Stomach smooth muscle (tissue), 2 donors: Measurements from ENCODE around the gene CIART.
A peak's percentile ranks its signal among the peaks of the same experiment; 100 is the strongest.

Experiments used
- H3K27ac ChIP-seq: one replicate; pipeline ENCODE4 v1.7.0; 2013; ENCODE audit warnings: mild to moderate bottlenecking, low read length, inconsistent platforms
- H3K27me3 ChIP-seq, 2 donors: one replicate each; pipeline ENCODE4 v1.7.0; 2013; ENCODE audit warnings: low read length in 2 of 2; ENCODE audit not compliant: insufficient read depth in 2 of 2, control insufficient read depth in 1 of 2
- H3K36me3 ChIP-seq, 2 donors: one replicate each; pipeline ENCODE4 v1.7.0; 2013; ENCODE audit warnings: low read length in 2 of 2; ENCODE audit not compliant: control insufficient read depth in 2 of 2, insufficient read depth in 2 of 2
- H3K4me1 ChIP-seq: one replicate; pipeline ENCODE4 v1.7.0; 2013; ENCODE audit warnings: low read length; ENCODE audit not compliant: control insufficient read depth, insufficient read depth
- H3K4me3 ChIP-seq, 2 donors: one replicate each; pipeline ENCODE4 v1.7.0; 2013; ENCODE audit warnings: low read length in 2 of 2
- H3K9ac ChIP-seq, 2 donors: one replicate each; pipeline ENCODE4 v1.7.0; 2013; ENCODE audit warnings: low read length in 2 of 2, mild to moderate bottlenecking in 1 of 2
- H3K9me3 ChIP-seq, 2 donors: one replicate each; pipeline ENCODE4 v1.7.0; 2013; ENCODE audit warnings: low read length in 2 of 2; ENCODE audit not compliant: control insufficient read depth in 2 of 2
- donor health status: healthy.
- donor health status: Pancreatic carcinoma.

The CIART gene

DNA sequence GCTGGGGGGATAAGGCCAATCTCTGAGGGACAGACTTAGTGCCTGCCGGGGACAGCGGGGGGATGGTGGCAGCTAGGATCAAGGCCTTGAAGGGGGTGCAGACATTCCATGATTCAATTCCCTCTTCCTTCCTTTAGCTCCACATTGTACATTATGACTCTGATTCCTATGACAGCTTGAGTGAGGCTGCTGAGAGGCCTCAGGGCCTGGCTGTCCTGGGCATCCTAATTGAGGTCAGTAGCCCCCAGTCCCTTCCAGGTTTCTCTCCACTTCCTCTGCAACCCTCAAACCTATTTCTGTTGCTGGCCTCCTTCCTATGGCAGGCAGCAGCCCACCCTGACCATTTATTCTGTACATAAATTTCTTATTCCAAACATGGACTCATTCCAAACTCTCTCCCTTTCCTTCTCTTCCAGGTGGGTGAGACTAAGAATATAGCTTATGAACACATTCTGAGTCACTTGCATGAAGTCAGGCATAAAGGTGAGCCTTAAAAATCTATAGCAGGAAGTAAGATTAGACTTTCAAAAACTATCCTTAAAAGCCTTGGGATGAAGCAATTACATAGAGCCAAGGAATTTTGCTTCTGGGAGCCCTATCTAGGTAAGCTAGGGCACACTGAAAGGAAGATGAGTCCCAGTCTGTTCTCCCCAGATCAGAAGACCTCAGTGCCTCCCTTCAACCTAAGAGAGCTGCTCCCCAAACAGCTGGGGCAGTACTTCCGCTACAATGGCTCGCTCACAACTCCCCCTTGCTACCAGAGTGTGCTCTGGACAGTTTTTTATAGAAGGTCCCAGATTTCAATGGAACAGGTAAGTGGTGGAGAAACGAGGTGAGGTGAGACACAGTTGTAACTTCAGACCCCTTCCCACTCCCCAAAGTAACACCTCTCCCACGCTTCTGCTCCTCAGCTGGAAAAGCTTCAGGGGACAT, 19.7 kb upstream of the CIART start:
- Histone ChIP-seq H3K36me3 (peaks cover 23 to 25% of the 10 kb centered on the region in 2 donors), H3K9me3 (no peaks in the 10 kb centered on the region), H3K9ac (peak overlapping the region in 1 of 2 donors; percentile 5), H3K4me1 (peaks cover 34% of the 10 kb centered on the region), H3K4me3 (no peak overlapping the region), H3K27ac (no peak overlapping the region), H3K27me3 (no peaks in the 10 kb centered on the region)

DNA sequence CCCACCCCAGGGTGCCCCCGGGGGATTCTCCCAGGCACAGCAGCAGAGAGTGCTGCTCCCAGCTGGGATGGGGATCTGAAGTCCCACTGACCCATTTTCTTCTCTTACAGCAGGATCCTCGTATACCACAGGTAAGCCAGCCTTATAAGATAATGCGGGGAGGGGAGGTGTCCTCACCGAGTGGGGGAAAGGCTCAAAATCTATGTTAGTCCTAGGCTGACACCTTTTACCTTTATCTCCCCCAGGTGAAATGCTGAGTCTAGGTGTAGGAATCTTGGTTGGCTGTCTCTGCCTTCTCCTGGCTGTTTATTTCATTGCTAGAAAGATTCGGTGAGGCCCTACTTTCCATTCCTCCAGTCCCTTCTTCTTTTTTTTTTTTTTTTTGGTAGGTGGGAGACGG, 18.8 kb upstream of the CIART start:
- Histone ChIP-seq H3K4me1 (peaks cover 33% of the 10 kb centered on the region), H3K9me3 (no peaks in the 10 kb centered on the region), H3K9ac (no peak overlapping the region), H3K36me3 (peaks cover 23 to 25% of the 10 kb centered on the region in 2 donors), H3K4me3 (no peak overlapping the region), H3K27me3 (no peaks in the 10 kb centered on the region), H3K27ac (no peak overlapping the region)

DNA sequence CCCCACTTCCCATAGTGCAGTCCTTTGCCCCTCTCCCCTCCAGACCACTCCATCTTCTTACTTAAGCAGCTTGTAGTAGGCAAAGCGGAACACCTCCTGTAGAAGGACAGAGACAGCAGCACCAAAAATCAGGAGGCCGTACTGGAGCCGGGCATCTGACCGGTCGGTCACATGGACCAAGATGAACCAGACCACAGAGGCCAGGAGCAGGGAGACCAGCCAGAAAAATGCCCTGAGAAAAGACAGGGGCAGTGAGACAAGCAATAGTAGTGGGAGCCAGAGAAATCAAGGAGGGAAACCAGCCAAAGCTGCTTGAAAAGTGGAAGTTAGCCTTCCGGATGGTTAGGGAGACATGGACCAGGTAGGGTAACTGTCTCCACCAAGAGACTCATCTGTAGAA, 14.5 kb upstream of the CIART start:
- Histone ChIP-seq H3K4me1 (peaks cover 25% of the 10 kb centered on the region), H3K9ac (peak overlapping the region; percentile 93 to 97), H3K36me3 (peaks cover 23 to 25% of the 10 kb centered on the region in 2 donors), H3K27ac (peak overlapping the region; percentile 94), H3K27me3 (no peaks in the 10 kb centered on the region), H3K4me3 (peak overlapping the region; percentile 76 to 97), H3K9me3 (no peaks in the 10 kb centered on the region)

DNA sequence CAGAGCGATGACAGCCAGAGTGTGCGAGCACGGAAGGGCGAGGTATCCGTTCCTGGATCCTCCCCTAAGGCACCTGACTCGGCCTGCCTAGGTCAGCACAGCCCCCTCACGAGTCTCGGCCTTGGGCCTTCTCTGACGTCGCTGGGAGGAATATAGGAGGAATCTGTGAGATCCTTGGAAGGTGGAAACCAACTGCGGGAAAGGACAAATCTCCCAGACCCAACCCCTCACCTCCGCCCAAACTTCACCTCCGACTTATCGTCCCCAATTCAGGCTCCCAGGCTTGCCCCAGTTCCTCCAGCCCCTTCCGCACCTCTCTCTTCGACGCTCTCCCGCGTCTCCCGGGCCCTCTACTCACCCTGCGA, 14.0 kb upstream of the CIART start:
- H3K9me3 ChIP-seq: no peaks in the 10 kb centered on the region
- H3K27me3 ChIP-seq: no peaks in the 10 kb centered on the region
- peaks cover 23 to 25% of the 10 kb centered on the region in 2 donors for H3K36me3 ChIP-seq
- H3K27ac ChIP-seq: peak overlapping the region; percentile 94
- H3K4me1 ChIP-seq: peaks cover 29% of the 10 kb centered on the region
- H3K9ac ChIP-seq: peak overlapping the region; percentile 93 to 97
- peak overlapping the region; percentile 76 to 97 for H3K4me3 ChIP-seq

DNA sequence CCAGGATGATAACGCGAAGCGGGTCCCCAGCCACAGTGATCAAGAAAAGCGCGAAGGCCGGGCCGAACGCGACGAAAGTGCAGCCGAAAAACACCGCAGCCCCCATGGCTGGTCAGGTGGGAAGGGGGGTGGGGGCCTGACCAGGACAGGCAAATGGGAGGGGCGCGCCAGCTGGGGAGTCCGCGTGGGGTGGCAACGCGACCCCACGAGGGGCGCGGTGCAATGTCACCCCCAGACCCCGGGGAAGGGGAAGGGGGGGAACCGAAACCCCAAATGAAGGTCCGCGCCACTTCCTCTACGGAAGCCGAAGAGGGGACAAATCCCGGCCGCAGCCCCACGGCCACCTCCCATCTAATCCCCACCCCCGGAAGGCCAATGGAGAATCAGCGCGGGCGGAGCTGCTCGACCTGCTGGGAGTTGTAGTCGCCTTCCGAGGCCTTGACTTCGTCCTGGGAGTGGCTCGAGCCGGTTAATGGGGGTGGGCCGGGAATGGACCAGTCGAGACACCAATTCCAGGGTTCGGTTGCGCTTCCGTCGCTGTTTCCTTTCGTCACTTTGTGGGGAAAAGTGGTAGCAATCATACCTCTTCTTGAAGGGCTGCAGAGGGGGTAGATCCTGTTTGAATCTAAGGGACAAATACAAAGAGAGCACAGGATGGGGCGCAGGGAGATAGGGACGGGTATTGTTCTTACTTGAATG, 13.5 kb upstream of the CIART start, which contains the start of gene APH1A:
APH1A (minus strand) TSS at position 312 of the 699 bp plus-strand sequence; CDS start at position 106, 206 bp downstream.
- peak within 1 kb of the TSS; percentile 76 to 97 for H3K4me3 ChIP-seq
- H3K9ac ChIP-seq: peak within 1 kb of the TSS; percentile 93 to 97
- peak within 1 kb of the TSS; percentile 94 for H3K27ac ChIP-seq
- H3K4me1 ChIP-seq: peaks cover 29% of the 10 kb centered on the region
- no peaks in the 10 kb centered on the region for H3K9me3 ChIP-seq
- no peaks in the 10 kb centered on the region for H3K27me3 ChIP-seq
- H3K36me3 ChIP-seq: peaks cover 23 to 25% of the 10 kb centered on the region in 2 donors

DNA sequence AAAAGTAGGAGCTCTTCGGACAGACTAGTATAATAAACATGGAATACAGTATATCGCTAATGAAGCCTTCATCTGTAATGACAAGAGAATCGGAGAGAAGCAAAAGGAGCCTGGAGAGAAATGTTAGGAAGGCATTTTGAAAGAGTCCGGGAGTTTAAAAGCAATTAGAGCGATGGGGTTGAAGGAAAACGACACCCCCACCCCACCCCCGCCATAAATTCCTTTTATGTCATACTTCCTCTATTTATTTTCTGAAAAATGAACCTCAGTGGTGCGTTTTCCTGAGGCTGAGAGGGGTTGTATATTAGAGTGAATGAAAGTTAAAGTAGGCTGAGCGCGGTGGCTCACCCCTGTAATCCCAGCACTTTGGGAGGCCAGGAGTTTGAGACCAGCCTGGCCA, 12.9 kb upstream of the CIART start:
- Histone ChIP-seq H3K4me3 (peak overlapping the region; percentile 76 to 97), H3K27ac (peak overlapping the region; percentile 94), H3K27me3 (no peaks in the 10 kb centered on the region), H3K36me3 (peaks cover 23% of the 10 kb centered on the region in 2 donors), H3K4me1 (peaks cover 29% of the 10 kb centered on the region), H3K9ac (peak overlapping the region; percentile 84 to 93), H3K9me3 (no peaks in the 10 kb centered on the region)

DNA sequence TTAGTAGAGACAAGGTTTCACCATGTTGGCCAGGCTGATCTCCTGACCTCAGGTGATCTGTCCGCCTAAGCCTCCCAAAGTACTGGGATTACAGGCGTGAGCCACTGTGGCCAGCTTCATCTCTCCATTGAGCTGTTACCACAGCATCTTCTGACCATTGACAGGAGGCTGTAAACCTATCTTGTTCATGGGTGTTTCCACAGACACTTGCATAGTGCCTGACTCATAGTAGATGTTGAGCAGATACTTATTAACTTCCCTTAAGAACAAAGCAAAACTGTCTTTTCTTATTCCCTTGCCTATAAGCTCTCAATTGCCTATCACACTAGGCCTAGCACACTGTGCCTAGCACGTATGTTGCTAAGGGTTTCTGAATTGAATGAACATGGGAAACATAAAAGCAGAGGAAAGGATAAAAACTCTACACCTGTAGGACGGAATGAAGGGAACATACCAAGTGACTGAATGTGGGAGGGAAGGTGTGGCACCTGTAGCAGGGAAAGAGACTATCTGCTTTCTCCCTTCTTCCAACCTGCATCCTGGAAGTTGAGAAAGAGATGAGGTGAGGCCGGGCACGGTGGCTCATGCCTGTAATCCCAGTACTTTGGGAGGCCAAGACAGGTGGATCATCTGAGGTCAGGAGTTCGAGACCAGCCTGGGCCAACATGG, 10.9 kb upstream of the CIART start:
- H3K36me3 ChIP-seq: peaks cover 7 to 8% of the 10 kb centered on the region in 2 donors
- H3K4me1 ChIP-seq: peaks cover 29% of the 10 kb centered on the region
- H3K27me3 ChIP-seq: no peaks in the 10 kb centered on the region
- H3K27ac ChIP-seq: no peak overlapping the region
- no peaks in the 10 kb centered on the region for H3K9me3 ChIP-seq
- H3K4me3 ChIP-seq: no peak overlapping the region
- no peak overlapping the region for H3K9ac ChIP-seq

DNA sequence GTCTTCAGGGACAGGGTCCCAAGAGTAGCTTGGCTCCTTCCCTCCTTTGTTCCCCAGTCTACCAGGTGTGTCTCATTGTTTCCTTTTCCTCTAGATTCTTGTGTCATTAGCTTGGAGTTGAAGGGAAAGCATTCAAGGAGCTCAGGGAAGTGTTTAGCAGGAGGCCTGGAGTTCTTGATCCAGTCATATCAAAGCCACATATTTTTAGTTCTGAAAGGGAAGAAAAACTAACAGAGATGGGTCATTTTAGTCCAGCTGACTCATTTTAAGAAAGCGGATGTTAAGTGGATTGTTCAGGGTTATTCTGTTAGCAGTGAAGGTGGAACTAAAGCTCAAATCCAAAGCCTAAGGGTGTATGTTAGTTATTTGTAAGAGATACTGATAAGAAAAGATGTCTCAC, 9.0 kb upstream of the CIART start:
- no peak overlapping the region for H3K27ac ChIP-seq

DNA sequence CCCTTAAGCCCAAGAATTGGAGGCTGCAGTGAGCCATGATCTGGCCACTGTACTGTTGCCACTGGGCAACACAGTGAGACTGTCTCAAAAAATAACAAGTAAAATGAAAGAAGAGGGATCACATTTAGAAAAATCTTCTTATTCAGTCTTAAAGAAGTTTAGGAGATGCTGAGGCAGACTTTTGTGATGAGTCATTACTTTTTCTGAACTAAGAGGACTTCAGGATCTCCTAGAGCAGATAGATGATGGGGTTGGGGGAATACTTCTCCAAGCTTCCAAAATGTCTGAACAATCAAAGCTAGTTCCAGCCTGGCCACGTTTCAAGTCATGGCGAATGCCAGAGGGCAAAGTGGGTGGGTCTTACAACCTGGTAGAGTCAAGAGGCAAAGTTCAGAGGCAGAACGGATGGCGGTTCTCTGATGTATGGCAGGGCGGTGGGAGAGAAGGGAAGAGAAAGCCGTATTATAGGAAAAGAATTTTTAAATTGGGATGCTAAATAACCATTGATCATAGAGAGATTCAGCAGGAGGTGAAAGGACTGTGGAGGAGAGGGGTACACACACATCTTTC, 2.1 kb upstream of the CIART start:
- no peaks in the 10 kb centered on the region for H3K27me3 ChIP-seq
- peaks cover 6 to 7% of the 10 kb centered on the region in 2 donors for H3K36me3 ChIP-seq
- peak overlapping the region; percentile 98 to 99 for H3K9ac ChIP-seq
- peak overlapping the region in 1 of 2 donors; percentile 88 for H3K4me3 ChIP-seq
- H3K27ac ChIP-seq: peak overlapping the region; percentile 99
- H3K9me3 ChIP-seq: no peaks in the 10 kb centered on the region
- H3K4me1 ChIP-seq: peaks cover 40% of the 10 kb centered on the region

More for the DNA sequence above, 9.0 kb upstream of the CIART start:
- H3K4me1 ChIP-seq: peaks cover 14% of the 10 kb centered on the region
- H3K4me3 ChIP-seq: peak overlapping the region in 1 of 2 donors; percentile 64
- no peaks in the 10 kb centered on the region for H3K27me3 ChIP-seq
- H3K9me3 ChIP-seq: no peaks in the 10 kb centered on the region
- peak overlapping the region in 1 of 2 donors; percentile 45 for H3K9ac ChIP-seq
- no peaks in the 10 kb centered on the region for H3K36me3 ChIP-seq

DNA sequence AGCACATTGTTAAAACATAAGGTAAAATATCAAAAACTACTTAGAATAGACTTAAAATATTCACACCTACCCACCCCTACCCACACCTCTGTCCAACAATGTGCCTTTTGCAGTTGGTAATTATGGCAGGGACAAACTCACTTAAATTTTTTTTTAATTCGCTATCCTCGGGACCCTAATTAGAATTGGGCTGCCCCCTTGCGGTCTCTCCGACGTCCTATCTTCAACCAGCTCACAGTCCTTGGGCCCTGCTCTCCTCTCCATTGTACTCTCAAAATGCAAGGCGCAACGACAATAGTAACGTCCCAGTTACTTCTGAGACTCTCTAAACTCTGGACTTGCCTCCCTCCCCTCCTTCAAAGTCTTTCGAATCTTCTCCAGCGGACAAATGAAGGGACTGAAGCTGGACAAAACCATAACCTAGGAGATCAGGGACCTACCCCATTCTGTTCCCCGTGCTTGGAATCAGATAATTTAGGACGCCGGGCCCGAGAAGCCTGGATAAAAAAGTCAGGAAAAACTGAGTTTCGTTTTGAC, 1.1 kb upstream of the CIART start:
- H3K9me3 ChIP-seq: no peaks in the 10 kb centered on the region
- H3K36me3 ChIP-seq: peaks cover 8 to 9% of the 10 kb centered on the region in 2 donors
- peak overlapping the region; percentile 99 for H3K27ac ChIP-seq
- peaks cover 40% of the 10 kb centered on the region for H3K4me1 ChIP-seq
- peak overlapping the region; percentile 98 to 99 for H3K9ac ChIP-seq
- no peaks in the 10 kb centered on the region for H3K27me3 ChIP-seq
- peak overlapping the region; percentile 66 to 88 for H3K4me3 ChIP-seq
